HUES48 (cell line): Measurements from ENCODE around the gene XPO5.
A peak's percentile ranks its signal among the peaks of the same experiment; 100 is the strongest.

Source experiments
- H3K27ac ChIP-seq: one replicate; pipeline ENCODE4 v1.7.0; 2013; ENCODE audit warnings: low read depth, low read length, inconsistent platforms
- H3K27me3 ChIP-seq: 2 replicates; pipeline ENCODE4 v1.6.1; 2013; ENCODE audit warnings: mild to moderate bottlenecking, low read length; ENCODE audit not compliant: control insufficient read depth, insufficient read depth
- H3K36me3 ChIP-seq: 2 replicates; pipeline ENCODE4 v1.6.1; 2013; ENCODE audit warnings: low read length; ENCODE audit not compliant: control insufficient read depth, insufficient read depth
- H3K4me1 ChIP-seq: 2 replicates; pipeline ENCODE4 v1.6.1; 2013; ENCODE audit warnings: mild to moderate bottlenecking, low read length; ENCODE audit not compliant: control insufficient read depth, insufficient read depth
- H3K4me3 ChIP-seq: 2 replicates; pipeline ENCODE4 v1.5.1; 2013; ENCODE audit warnings: mild to moderate bottlenecking, low read depth, low read length
- H3K9ac ChIP-seq: 2 replicates; pipeline ENCODE4 v1.6.1; 2013; ENCODE audit warnings: mild to moderate bottlenecking, low read depth, low read length, moderate library complexity
- H3K9me3 ChIP-seq: 2 replicates; pipeline ENCODE4 v1.6.1; 2013; ENCODE audit warnings: low read length; ENCODE audit not compliant: control insufficient read depth, insufficient read depth

The XPO5 gene

DNA sequence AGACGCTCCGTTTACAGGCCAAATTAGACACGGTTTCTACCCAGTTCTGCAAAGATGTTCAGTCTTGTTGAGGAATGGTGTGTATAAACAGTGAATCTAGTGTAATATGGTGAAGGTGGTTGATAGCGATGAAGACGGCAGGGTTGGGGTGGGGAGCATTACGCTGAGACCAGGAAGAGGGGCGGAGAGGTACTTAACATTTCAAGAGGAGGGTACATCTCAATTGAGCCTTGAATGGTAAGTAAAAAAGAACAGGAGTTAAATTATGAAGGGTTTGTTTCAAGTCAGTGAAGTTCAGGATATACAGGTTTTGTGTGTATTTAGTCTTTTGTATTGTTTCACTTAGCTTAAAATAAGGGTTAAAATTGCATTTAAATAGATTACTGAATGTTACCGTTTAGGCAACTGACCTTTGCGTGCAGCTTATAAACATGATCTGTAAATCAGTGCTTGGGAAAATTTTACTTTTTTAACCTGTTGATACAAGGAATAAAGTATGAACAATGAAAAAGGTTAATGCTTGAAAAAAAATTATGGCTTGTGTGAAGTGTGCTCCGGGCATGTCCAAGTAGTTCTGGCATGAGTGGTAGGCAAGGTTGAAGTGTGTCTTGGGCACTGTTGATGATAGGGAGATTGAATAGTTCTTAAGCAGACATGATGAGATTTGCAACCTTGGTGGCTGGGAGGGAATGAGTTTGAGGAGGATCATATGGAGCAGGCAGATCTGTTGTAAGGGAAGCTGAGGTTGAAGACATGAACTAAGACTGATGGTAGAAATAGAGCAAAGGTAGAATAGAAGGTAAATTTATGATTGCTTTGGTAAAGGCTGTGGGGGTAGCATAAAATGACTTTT, 58.1 kb downstream of the XPO5 start:
- peak overlapping the region; percentile 56 for H3K27ac ChIP-seq
- peak overlapping the region; percentile 97 for H3K9ac ChIP-seq
- H3K4me1 ChIP-seq: peaks cover 12% of the 10 kb centered on the region
- H3K36me3 ChIP-seq: peaks cover 67% of the 10 kb centered on the region
- H3K9me3 ChIP-seq: no peaks in the 10 kb centered on the region
- H3K27me3 ChIP-seq: no peaks in the 10 kb centered on the region
- H3K4me3 ChIP-seq: peak overlapping the region; percentile 95

DNA sequence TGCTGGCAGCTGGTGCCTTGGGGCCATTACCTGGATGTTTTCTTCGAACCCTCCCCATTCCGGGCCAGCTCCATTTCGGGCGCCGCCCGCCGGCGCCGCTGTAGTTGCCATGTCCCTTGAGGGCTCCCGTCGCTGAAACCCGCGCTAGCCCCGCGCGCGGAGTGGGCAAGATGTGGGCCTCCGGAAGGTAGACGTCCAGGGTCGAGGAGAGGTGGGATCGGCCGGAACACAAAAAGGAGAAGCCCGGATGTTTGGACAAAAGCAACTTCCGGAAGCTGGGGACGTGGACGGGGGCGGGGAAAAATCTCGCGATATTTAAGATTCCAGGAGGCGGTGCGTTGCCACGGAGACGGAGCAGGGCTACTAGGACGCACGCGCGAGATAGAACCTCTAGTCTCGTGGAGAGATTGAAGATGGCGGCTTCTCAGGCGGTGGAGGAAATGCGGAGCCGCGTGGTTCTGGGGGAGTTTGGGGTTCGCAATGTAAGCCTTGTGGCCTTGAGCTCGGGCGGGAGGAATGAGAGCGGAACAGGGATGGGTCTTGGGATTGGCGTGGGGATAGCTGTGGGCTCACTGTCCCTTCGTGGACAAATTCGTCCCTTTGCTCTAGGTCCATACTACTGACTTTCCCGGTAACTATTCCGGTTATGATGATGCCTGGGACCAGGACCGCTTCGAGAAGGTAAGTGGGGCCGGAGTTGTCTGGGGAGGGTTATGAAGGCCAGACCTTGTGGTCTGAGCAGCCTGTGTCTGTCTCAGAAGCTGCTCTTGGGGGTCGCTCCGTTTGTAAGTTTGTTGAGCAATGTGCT, 58.9 kb downstream of the XPO5 start, which contains the start of the genes POLR1C and YIPF3:
Gene POLR1C (plus strand): TSS at position 393 of the 808 bp plus-strand sequence. CDS start 21 bp downstream, at position 414.
Gene YIPF3 (minus strand): TSS at position 230 of the 808 bp plus-strand sequence. CDS start 119 bp downstream, at position 111.
- peaks cover 16% of the 10 kb centered on the region for H3K4me1 ChIP-seq
- H3K27me3 ChIP-seq: no peaks in the 10 kb centered on the region
- H3K4me3 ChIP-seq: peak within 1 kb of the TSS; percentile 95
- peaks cover 67% of the 10 kb centered on the region for H3K36me3 ChIP-seq
- no peaks in the 10 kb centered on the region for H3K9me3 ChIP-seq
- H3K27ac ChIP-seq: peak within 1 kb of the TSS; percentile 85
- H3K9ac ChIP-seq: peak within 1 kb of the TSS; percentile 97

DNA sequence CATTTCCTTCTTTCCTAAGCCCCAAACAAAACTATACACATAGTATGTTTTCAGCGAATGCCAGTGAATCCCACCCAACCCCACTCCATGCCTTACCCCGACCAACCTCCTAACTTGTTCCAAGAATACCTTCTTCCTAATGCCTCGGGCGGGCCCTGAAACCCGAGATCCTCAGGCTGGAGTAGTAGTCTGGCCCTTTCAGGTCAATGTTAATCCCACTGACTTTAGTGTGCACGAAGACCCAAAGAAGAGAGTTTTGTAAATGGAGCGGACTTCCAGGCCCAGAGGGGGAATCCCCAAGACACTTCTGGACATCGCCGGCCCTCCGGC, 59.5 kb downstream of the XPO5 start:
- Histone ChIP-seq H3K4me3 (peak overlapping the region; percentile 95), H3K9ac (peak overlapping the region; percentile 86), H3K4me1 (peaks cover 21% of the 10 kb centered on the region), H3K36me3 (peaks cover 67% of the 10 kb centered on the region), H3K27me3 (no peaks in the 10 kb centered on the region), H3K9me3 (no peaks in the 10 kb centered on the region), H3K27ac (peak overlapping the region; percentile 85)

DNA sequence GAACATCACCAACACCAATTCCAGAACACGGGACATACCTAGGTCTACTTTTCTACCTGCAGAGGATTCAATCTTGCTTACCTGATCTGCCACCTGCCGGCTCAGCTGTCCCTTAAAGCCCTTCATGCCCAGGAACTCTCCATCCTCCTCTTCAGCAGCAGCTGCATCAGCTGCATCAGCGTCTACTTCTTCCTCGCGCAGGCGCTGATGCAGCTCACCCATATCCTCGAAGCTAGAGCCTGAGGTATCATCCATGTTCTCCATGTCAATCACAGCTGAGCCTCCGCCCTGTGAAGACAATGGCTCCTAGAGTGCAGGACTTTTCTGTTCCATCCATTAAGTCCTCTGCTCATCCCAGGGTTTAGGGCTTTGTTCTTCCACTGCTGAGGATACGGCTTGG, 60.0 kb downstream of the XPO5 start:
- peak overlapping the region; percentile 18; the same call in 1 of the 2 replicates for H3K9ac ChIP-seq
- H3K4me3 ChIP-seq: peak overlapping the region; percentile 95
- no peaks in the 10 kb centered on the region for H3K27me3 ChIP-seq
- peaks cover 67% of the 10 kb centered on the region for H3K36me3 ChIP-seq
- peaks cover 23% of the 10 kb centered on the region for H3K4me1 ChIP-seq
- no peak overlapping the region for H3K27ac ChIP-seq
- no peaks in the 10 kb centered on the region for H3K9me3 ChIP-seq

DNA sequence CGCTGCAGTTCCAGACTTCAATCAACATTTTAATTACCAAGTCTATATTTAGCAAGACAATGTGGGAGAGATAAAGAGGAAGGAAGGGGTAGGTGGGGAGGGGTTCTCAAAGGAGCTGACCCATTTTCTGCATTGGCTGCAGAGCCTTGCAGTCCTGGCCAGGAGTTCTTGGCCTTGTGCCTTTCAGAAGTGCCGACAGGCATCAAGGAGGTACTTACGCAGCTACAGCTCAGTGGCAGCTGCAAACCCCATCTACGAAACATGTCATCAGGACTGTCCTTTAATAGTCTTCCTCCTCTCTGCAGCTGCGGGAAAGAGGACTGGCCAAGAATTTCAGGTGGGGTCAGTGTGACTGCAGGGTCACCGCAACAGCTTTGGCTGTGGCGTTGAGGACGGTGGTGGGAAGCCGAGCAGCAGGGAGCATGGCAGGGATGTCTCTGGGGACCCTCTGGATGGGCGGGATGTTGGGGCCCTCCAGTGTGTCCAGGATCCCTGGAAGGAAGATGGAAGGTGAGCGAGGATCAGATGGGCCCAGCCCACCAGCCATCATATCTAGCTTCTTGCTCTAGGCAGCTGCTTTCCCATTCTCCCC, 63.9 kb downstream of the XPO5 start:
- Histone ChIP-seq H3K27me3 (peaks cover 29% of the 10 kb centered on the region), H3K4me1 (peaks cover 24% of the 10 kb centered on the region), H3K9me3 (no peaks in the 10 kb centered on the region), H3K9ac (no peak overlapping the region), H3K4me3 (no peak overlapping the region), H3K27ac (peak overlapping the region; percentile 39), H3K36me3 (peaks cover 47% of the 10 kb centered on the region)

DNA sequence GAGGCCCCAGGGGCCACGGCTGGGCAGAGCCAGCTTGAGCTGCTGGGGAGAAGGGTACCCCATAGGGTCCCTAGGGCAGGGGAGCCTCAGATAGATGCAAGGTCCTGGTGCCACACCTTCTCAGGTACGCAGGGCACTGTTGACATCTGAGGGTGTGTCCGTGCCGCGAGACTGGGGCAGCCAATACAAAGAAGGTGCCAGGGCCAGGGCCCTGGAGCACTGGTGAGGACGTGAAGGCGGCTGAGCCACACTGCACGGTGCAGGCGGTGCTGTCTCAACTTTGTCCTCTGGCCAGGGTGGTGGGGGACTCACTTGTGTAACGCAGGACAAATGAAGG, 65.0 kb downstream of the XPO5 start:
- no peaks in the 10 kb centered on the region for H3K9me3 ChIP-seq
- no peak overlapping the region for H3K9ac ChIP-seq
- H3K36me3 ChIP-seq: peaks cover 51% of the 10 kb centered on the region
- H3K4me1 ChIP-seq: peaks cover 21% of the 10 kb centered on the region
- peak overlapping the region; percentile 60; the same call in 1 of the 2 replicates for H3K4me3 ChIP-seq
- peaks cover 29% of the 10 kb centered on the region for H3K27me3 ChIP-seq
- H3K27ac ChIP-seq: no peak overlapping the region

DNA sequence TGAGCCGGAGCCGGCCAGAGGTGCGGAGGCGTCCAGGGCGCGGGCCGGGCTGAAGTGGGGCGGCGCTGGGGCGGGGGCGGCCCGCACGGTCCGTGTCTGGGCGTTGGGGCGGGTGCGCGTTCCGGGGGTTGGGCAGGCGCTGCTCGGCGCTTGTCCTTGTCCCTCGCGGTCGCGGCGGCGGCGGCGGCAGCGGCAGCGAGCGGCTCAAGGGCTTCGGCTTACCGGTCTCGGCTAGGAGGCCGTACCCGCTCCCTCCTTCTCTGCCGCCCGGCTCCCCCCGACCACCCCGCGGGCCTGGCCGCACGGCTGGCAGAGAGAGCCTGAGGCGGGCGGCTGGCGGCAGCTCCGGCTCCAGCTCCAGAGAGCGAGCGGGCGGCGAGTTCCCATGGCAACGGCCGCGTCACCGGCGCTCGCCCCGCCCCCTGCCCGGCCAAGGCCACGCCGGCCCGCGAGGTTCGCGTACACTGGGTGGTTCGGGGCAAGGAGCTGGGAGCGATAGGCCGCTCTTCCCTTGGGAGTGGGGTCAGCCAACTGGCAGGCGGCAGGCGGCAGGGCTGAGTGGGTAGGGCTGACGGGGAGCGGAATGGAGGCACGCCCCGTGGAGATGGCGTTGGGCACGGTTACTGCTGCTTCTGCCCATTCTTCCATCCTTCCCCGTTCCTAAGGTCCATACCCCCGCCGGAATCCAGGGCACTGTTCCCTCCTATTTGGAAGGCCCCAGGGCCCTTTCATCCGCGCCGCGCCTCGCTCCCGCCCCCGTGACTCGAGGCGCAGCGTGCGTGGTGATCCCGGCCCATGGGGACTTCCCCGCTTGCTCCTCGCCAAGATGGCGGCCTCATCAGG, 65.6 kb downstream of the XPO5 start, which contains the start of gene LRRC73:
Gene LRRC73 (minus strand): TSS at position 363 of the 843 bp plus-strand sequence. CDS start 561 bp downstream, outside the sequence.
- Histone ChIP-seq H3K36me3 (peaks cover 51% of the 10 kb centered on the region), H3K4me1 (peaks cover 18% of the 10 kb centered on the region; the same call in 1 of the 2 replicates), H3K27me3 (peaks cover 29% of the 10 kb centered on the region), H3K9ac (no peak within 1 kb of the TSS), H3K9me3 (no peaks in the 10 kb centered on the region), H3K4me3 (peak within 1 kb of the TSS; percentile 60), H3K27ac (no peak within 1 kb of the TSS)

DNA sequence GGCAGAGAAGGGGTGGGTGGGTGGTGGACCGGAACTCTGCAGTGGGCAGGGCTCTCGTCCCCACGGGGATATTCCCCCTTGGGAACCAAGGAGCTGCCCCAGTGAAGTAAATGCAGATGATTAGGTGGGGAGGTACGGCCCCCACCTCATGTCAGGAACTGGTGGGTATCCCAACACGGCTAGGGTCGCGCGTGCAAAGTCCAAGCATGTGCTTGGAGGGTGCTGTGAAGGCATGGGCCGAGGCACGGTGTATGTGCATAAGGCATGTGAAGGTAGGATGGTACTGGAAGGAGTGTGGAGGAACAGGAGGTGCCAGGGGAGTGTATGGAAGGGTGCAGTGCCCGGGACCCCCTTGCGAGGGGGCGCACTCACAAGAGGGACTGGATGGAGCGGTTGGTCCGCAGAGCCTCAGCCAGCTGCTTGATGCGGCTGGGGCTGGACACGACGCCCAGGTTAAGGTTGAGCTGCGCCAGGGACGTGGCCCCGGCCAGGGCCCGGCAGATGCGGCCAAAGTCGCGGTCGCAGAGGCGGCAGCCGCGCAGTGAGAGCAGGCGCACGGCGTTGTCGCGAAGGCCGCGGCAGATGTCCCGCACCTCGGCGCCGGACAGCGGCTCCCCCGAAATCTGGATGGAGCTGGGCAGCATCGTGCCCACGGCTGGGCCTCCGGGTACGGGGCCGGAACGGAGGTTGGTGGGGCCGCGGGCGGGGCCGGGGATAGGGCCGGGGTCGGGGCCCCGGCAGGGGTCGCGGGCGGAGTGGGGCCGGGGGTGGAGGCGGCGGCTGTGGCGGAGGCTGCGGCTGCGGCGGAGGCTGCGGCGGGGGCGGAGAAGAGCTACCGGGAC, 66.5 kb downstream of the XPO5 start:
- Histone ChIP-seq H3K9me3 (no peaks in the 10 kb centered on the region), H3K4me3 (peak overlapping the region; percentile 60), H3K9ac (no peak overlapping the region), H3K27me3 (peaks cover 29% of the 10 kb centered on the region), H3K27ac (no peak overlapping the region), H3K36me3 (peaks cover 52% of the 10 kb centered on the region), H3K4me1 (peaks cover 18% of the 10 kb centered on the region; the same call in 1 of the 2 replicates)

DNA sequence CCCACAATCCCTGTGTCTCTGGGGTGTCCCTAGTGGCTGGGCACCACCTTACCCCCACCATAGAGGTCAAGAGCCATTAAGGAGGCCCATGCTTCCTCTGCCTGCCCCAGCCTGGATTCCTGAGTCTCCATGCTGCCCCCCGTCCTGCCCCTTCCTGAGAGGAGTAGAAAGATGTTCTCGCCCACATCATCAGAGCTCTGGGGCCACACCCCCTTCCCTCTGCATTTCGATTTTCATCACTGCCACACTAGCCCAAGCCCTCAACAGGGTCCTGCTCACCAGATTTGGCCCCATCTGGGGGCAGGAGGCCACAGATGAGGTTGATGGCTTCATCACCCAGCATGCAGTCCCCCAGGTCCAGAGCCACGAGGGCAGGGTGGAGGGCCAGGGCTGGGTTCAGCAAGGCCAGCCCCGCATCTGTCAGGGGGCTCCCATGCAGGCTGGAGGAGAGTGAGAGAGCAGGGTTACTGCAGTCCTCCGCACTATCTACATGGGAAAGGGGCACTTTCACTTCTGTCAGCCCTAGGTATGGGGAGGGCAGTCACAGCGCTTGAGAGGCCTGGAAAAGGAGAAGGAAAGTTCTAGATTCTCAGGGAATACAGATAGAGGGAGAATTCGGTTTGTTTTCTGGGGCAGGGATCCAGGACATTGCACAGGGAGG, 67.2 kb downstream of the XPO5 start:
- Histone ChIP-seq H3K4me3 (no peak overlapping the region), H3K4me1 (peaks cover 18% of the 10 kb centered on the region; the same call in 1 of the 2 replicates), H3K9me3 (no peaks in the 10 kb centered on the region), H3K27ac (no peak overlapping the region), H3K9ac (no peak overlapping the region), H3K36me3 (peaks cover 51% of the 10 kb centered on the region), H3K27me3 (peaks cover 29% of the 10 kb centered on the region)
